Loucy (cell line): ENCODE measurements around the gene GAS2.

Experiments
- H2AFZ ChIP-seq: fragments of 200-600 bp; sonication (generic); 2 replicates; pipeline ENCODE4 v1.6.0; 2016; ENCODE audit warnings: antibody characterized with exemption, mild to moderate bottlenecking, low read length, moderate library complexity
- H3F3A ChIP-seq: fragments of 200-600 bp; 2 replicates; pipeline ENCODE4 v1.6.0; 2016; ENCODE audit warnings: antibody characterized with exemption, low read depth, mild to moderate bottlenecking
- H3K27me3 ChIP-seq: fragments of 200-600 bp; sonication (generic); 2 replicates; pipeline ENCODE4 v1.6.1; 2014; ENCODE audit warnings: low read length, mild to moderate bottlenecking; ENCODE audit not compliant: insufficient read depth, poor library complexity, severe bottlenecking
- H3K36me3 ChIP-seq: fragments of 200-600 bp; sonication (generic); 2 replicates; pipeline ENCODE4 v1.6.1; 2016; ENCODE audit warnings: low read length; ENCODE audit not compliant: insufficient read depth
- H3K4me1 ChIP-seq: fragments of 200-600 bp; sonication (generic); 2 replicates; pipeline ENCODE4 v1.5.1; 2014; ENCODE audit warnings: low read length, mild to moderate bottlenecking; ENCODE audit not compliant: insufficient read depth, poor library complexity, severe bottlenecking
- H3K4me2 ChIP-seq: fragments of 200-600 bp; sonication (generic); 2 replicates; pipeline ENCODE4 v1.6.0; 2014; ENCODE audit warnings: antibody characterized with exemption, low read length, low read depth, mild to moderate bottlenecking; ENCODE audit not compliant: poor library complexity, severe bottlenecking
- H3K4me3 ChIP-seq: fragments of 200-600 bp; sonication (generic); 2 replicates; pipeline ENCODE4 v1.5.1; 2014; ENCODE audit warnings: low read length, mild to moderate bottlenecking, mixed read lengths; ENCODE audit not compliant: poor library complexity, severe bottlenecking
- H3K79me2 ChIP-seq: fragments of 200-600 bp; sonication (generic); 2 replicates; pipeline ENCODE4 v1.6.1; 2014; ENCODE audit warnings: low read length; ENCODE audit not compliant: insufficient read depth
- H3K9ac ChIP-seq: fragments of 200-600 bp; sonication (generic); 2 replicates; pipeline ENCODE4 v1.6.0; 2014; ENCODE audit warnings: mild to moderate bottlenecking, low read depth, low read length, moderate library complexity; ENCODE audit not compliant: poor library complexity, severe bottlenecking
- H3K9me2 ChIP-seq: fragments of 200-600 bp; sonication (generic); replicated peaks from 2 replicates; pipeline ENCODE4 v1.6.1; 2016; ENCODE audit warnings: low read depth, low read length, mixed read lengths
- H3K9me3 ChIP-seq: fragments of 200-600 bp; sonication (generic); 2 replicates; pipeline ENCODE4 v1.6.1; 2014; ENCODE audit warnings: mild to moderate bottlenecking, antibody characterized with exemption, low read length, low read depth; ENCODE audit not compliant: insufficient read depth
- H4K20me1 ChIP-seq: fragments of 200-600 bp; sonication (generic); 2 replicates; pipeline ENCODE4 v1.6.0; 2014; ENCODE audit warnings: antibody characterized with exemption, low read length, mild to moderate bottlenecking; ENCODE audit not compliant: insufficient read depth, poor library complexity, severe bottlenecking
- CTCF ChIP-seq: fragments of 200-600 bp; sonication (generic); conservative IDR thresholded peaks from 2 replicates; pipeline ENCODE4 v1.5.1; 2014; ENCODE audit warnings: mild to moderate bottlenecking, antibody characterized with exemption, low read length
- EZH2phosphoT487 ChIP-seq: fragments of 200-600 bp; IDR thresholded peaks from 2 replicates; pipeline ENCODE4 v1.6.1; 2018; ENCODE audit warnings: antibody characterized with exemption, mild to moderate bottlenecking, moderate library complexity, borderline replicate concordance

GAS2 gene

GRCh38 chr11:22685111-22685510 is 18.7 kb downstream of the GAS2 start:
- no peaks in the 10 kb centered on the region for H3K27me3 ChIP-seq
- H3K36me3 ChIP-seq, result no peaks in the 10 kb centered on the region
- TF ChIP-seq EZH2phosphoT487 (no peak), CTCF (no peak)

GRCh38 chr11:22688914-22689313 is 22.5 kb downstream of the GAS2 start:
- Histone ChIP-seq H3K79me2 (no peaks in the 10 kb centered on the region), H3K27me3 (no peaks in the 10 kb centered on the region)

More at GRCh38 chr11:22685111-22685510, 18.7 kb downstream of the GAS2 start:
- Histone ChIP-seq H3F3A (no peaks in the 10 kb centered on the region), H3K4me2 (no peak overlapping the region), H3K4me3 (no peak overlapping the region), H3K79me2 (no peaks in the 10 kb centered on the region), H2AFZ (no peak overlapping the region), H3K9ac (no peak overlapping the region), H3K9me3 (no peaks in the 10 kb centered on the region), H3K4me1 (no peaks in the 10 kb centered on the region), H3K9me2 (no peaks in the 10 kb centered on the region), H4K20me1 (no peaks in the 10 kb centered on the region)

GRCh38 chr11:22690257-22690656 is 23.8 kb downstream of the GAS2 start:
- Histone ChIP-seq H3K4me3 (no peak overlapping the region), H2AFZ (no peak overlapping the region), H4K20me1 (no peaks in the 10 kb centered on the region), H3K79me2 (no peaks in the 10 kb centered on the region), H3F3A (no peaks in the 10 kb centered on the region), H3K4me2 (no peak overlapping the region), H3K9me3 (no peaks in the 10 kb centered on the region), H3K4me1 (no peaks in the 10 kb centered on the region), H3K36me3 (no peaks in the 10 kb centered on the region), H3K9me2 (no peaks in the 10 kb centered on the region), H3K27me3 (no peaks in the 10 kb centered on the region), H3K9ac (no peak overlapping the region)
- no peak for TF ChIP-seq CTCF
- no peak for TF ChIP-seq EZH2phosphoT487

More at GRCh38 chr11:22688914-22689313, 22.5 kb downstream of the GAS2 start:
- Histone ChIP-seq H3K4me3 (no peak overlapping the region), H3K9me3 (no peaks in the 10 kb centered on the region), H3K9ac (no peak overlapping the region), H3F3A (no peaks in the 10 kb centered on the region), H4K20me1 (no peaks in the 10 kb centered on the region), H3K4me2 (no peak overlapping the region), H3K36me3 (no peaks in the 10 kb centered on the region), H2AFZ (no peak overlapping the region), H3K4me1 (no peaks in the 10 kb centered on the region), H3K9me2 (no peaks in the 10 kb centered on the region)
- no peak for TF ChIP-seq CTCF
- TF ChIP-seq EZH2phosphoT487, result no peak
